Stimulated activated CD4-positive, alpha-beta T cell treated with anti-CD3 and anti-CD28 coated beads, Interleukin-1b, Interleukin-23, amount 100 ng/mL, for 1 hour (primary cell): ENCODE results near the gene KRT4.

Experiments
- DNase-seq, 2 donors: peaks; one replicate each; pipeline ENCODE4 v3.0.0-alpha.2; 2020; ENCODE audit warnings: low read depth in 2 of 2

Gene KRT4

GRCh38 chr12:52821826-52822660 is 8.1 kb upstream of the KRT4 start:
- DNase-seq = no peak

- DNase-seq = no peak
Observed at GRCh38 chr12:52821071-52821730, 7.3 kb upstream of the KRT4 start.

GRCh38 chr12:52820521-52820920 is 6.6 kb upstream of the KRT4 start:
- no peak for DNase-seq

- no peak for DNase-seq
Observed at GRCh38 chr12:52819731-52820510, 6.0 kb upstream of the KRT4 start.

- no peak for DNase-seq
Observed at GRCh38 chr12:52818887-52819420, 5.0 kb upstream of the KRT4 start.

- no peak for DNase-seq
Observed at GRCh38 chr12:52818388-52818787, 4.5 kb upstream of the KRT4 start.

GRCh38 chr12:52817699-52818238 is 3.9 kb upstream of the KRT4 start:
- no peak for DNase-seq

- no peak for DNase-seq
Observed at GRCh38 chr12:52817003-52817698, 3.2 kb upstream of the KRT4 start.

GRCh38 chr12:52815676-52816588 is 2.0 kb upstream of the KRT4 start:
- DNase-seq = no peak

GRCh38 chr12:52815161-52815560 is 1.2 kb upstream of the KRT4 start:
- DNase-seq = no peak

GRCh38 chr12:52814710-52815155 is 817 bp upstream of the KRT4 start:
- no peak for DNase-seq

GRCh38 chr12:52813203-52813819 is 605 bp downstream of the KRT4 start:
- DNase-seq = no peak

GRCh38 chr12:52812749-52813148 is 1.2 kb downstream of the KRT4 start:
- no peak for DNase-seq

- no peak for DNase-seq
Observed at GRCh38 chr12:52812073-52812400, 1.9 kb downstream of the KRT4 start.

- no peak for DNase-seq
Observed at GRCh38 chr12:52811191-52812072, 2.5 kb downstream of the KRT4 start.

- DNase-seq = no peak
Observed at GRCh38 chr12:52810554-52810953, 3.4 kb downstream of the KRT4 start.

GRCh38 chr12:52809166-52809565 is 4.8 kb downstream of the KRT4 start:
- DNase-seq = no peak

- no peak for DNase-seq
Observed at GRCh38 chr12:52808573-52809160, 5.2 kb downstream of the KRT4 start.
